ENCODE results near the gene RUSF1. TPM values are rescaled to one million over a fixed set of nuclear protein-coding genes. Genes with fewer than 3 reads are reported as not detected.

Gene RUSF1
- total and polyA plus RNA-seq, 9 of the 15 experiments (the other 6 are each of a cell fraction or from before 2014, with no cell fraction given): 0.80 to 52.8 (median 27.6) TPM

- BruUV-seq (replicated peaks): no TSS peak
- no peak overlapping the region for H3K4me2 ChIP-seq (ENCODE audit: insufficient read depth, low read length)
- ATAC-seq (no peak), FAIRE-seq (no peak), DNase-seq (ENCODE audit: extremely low read depth in 1 of 4, low spot score in 3 of 4) (no peak)
- CTCF ChIA-PET (ENCODE audit: low intra/inter-chr PET ratio): no interaction called here
- peaks cover 10 to 22% of the 10 kb centered on the region in 2 experiments; a peak in 4 of 5 replicates for H3K4me1 ChIP-seq (replicated peaks in 1 of 2; ENCODE audit: control insufficient read depth in 2 of 2, insufficient read depth in 2 of 2, low read length in 2 of 2)
- intact Hi-C loops (cut with micrococcal nuclease): loop anchor here (5.0 kb wide), 1 partner anchor 48 kb away; the partner anchor contains the start of gene ARMC5
- 90% methylated on average over 4 of the region's 4 CpGs for WGBS (ENCODE audit: insufficient coverage, low coverage, missing lambda C conversion rate)
- TF ChIP-seq ZNF239 (CRISPR knock-in tag; IDR thresholded peaks at IDR 0.05): no peak
- H3K9me1 ChIP-seq (ENCODE audit: control insufficient read depth, insufficient read depth, low read length): no peaks in the 10 kb centered on the region
- no peak overlapping the region for H3K9ac ChIP-seq (ENCODE audit: insufficient read depth in 1 of 2, low read depth in 2 of 2, low read length in 2 of 2)
- H2AFZ ChIP-seq (ENCODE audit: low read depth, low read length): no peak overlapping the region
- in situ Hi-C loops (cut with MboI): no loop called here
- H3K9me3 ChIP-seq (replicated peaks; ENCODE audit: control insufficient read depth, insufficient read depth, low read depth, low read length): no peaks in the 10 kb centered on the region
- H3K4me3 ChIP-seq: no peak overlapping the region
- no peak overlapping the region for H3K27ac ChIP-seq (ENCODE audit: extremely low read depth, low read depth, low read length)
- no peaks in the 10 kb centered on the region for H4K20me1 ChIP-seq (replicated peaks; ENCODE audit: control insufficient read depth, insufficient read depth, low read length)
- no peaks in the 10 kb centered on the region for H3K27me3 ChIP-seq (ENCODE audit: control insufficient read depth in 2 of 2, insufficient read depth in 2 of 2, low read length in 2 of 2)
- POLR2A ChIA-PET: interaction anchor here (3.9 kb wide), 1 partner anchor 10 kb away, joined by 29 read pairs; no protein-coding TSS in a partner anchor
- peaks cover 32% of the 10 kb centered on the region for H3K36me3 ChIP-seq (ENCODE audit: control insufficient read depth, insufficient read depth, low read length)
- peaks cover 34% of the 10 kb centered on the region for H3K79me2 ChIP-seq (ENCODE audit: control insufficient read depth, insufficient read depth, low read length)
These were observed 2.7 kb downstream of the RUSF1 start for GRCh38 chr16:31505483-31505882.

GRCh38 chr16:31504159-31504558 is 4.0 kb downstream of the RUSF1 start:
- ATAC-seq (no peak), DNase-seq (ENCODE audit: extremely low read depth in 1 of 4, low spot score in 3 of 4) (no peak), FAIRE-seq (no peak)
- no TSS peak for BruUV-seq (replicated peaks)
- WGBS (ENCODE audit: insufficient coverage, low coverage, missing lambda C conversion rate): 87% methylated on average over 8 of the region's 8 CpGs
- in situ Hi-C loops (cut with MboI): no loop called here
- H3K9me3 ChIP-seq (replicated peaks; ENCODE audit: control insufficient read depth, insufficient read depth, low read depth, low read length): no peaks in the 10 kb centered on the region
- intact Hi-C loops (cut with micrococcal nuclease): no loop called here
- H2AFZ ChIP-seq (ENCODE audit: low read depth, low read length): no peak overlapping the region
- H3K4me3 ChIP-seq: no peak overlapping the region
- no peak overlapping the region for H3K9ac ChIP-seq (ENCODE audit: insufficient read depth in 1 of 2, low read depth in 2 of 2, low read length in 2 of 2)
- peaks cover 3 to 16% of the 10 kb centered on the region in 2 experiments; a peak in 2 of 5 replicates for H3K4me1 ChIP-seq (replicated peaks in 1 of 2; ENCODE audit: control insufficient read depth in 2 of 2, insufficient read depth in 2 of 2, low read length in 2 of 2)
- no peak overlapping the region for H3K4me2 ChIP-seq (ENCODE audit: insufficient read depth, low read length)
- peaks cover 26% of the 10 kb centered on the region for H3K79me2 ChIP-seq (ENCODE audit: control insufficient read depth, insufficient read depth, low read length)
- no peaks in the 10 kb centered on the region for H3K27me3 ChIP-seq (ENCODE audit: control insufficient read depth in 2 of 2, insufficient read depth in 2 of 2, low read length in 2 of 2)
- H3K27ac ChIP-seq (ENCODE audit: extremely low read depth, low read depth, low read length): no peak overlapping the region
- POLR2A ChIA-PET: interaction anchor here (0.6 to 1.9 kb wide), 3 partner anchors 16 to 209 kb away, joined by 3 to 7 read pairs (median 4); a partner anchor contains a TSS
- TF ChIP-seq ZNF212 (CRISPR knock-in tag; IDR thresholded peaks at IDR 0.05): no peak
- no peak for TF ChIP-seq KAT8 (IDR thresholded peaks at IDR 0.05; ENCODE audit: low read depth)
- no peak for TF ChIP-seq SMAD4 (CRISPR knock-in tag; conservative IDR thresholded peaks at IDR 0.05)
- TF ChIP-seq RCOR1 (IDR thresholded peaks at IDR 0.05; ENCODE audit: borderline replicate concordance in 1 of 2, low read depth in 2 of 2, low read length in 2 of 2): no peak
- TF ChIP-seq U2AF1 (optimal IDR thresholded peaks at IDR 0.05; ENCODE audit: low read depth, low read length): no peak
- TF ChIP-seq, protein P1, sequence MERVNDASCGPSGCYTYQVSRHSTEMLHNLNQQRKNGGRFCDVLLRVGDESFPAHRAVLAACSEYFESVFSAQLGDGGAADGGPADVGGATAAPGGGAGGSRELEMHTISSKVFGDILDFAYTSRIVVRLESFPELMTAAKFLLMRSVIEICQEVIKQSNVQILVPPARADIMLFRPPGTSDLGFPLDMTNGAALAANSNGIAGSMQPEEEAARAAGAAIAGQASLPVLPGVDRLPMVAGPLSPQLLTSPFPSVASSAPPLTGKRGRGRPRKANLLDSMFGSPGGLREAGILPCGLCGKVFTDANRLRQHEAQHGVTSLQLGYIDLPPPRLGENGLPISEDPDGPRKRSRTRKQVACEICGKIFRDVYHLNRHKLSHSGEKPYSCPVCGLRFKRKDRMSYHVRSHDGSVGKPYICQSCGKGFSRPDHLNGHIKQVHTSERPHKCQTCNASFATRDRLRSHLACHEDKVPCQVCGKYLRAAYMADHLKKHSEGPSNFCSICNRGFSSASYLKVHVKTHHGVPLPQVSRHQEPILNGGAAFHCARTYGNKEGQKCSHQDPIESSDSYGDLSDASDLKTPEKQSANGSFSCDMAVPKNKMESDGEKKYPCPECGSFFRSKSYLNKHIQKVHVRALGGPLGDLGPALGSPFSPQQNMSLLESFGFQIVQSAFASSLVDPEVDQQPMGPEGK (CRISPR knock-in tag; IDR thresholded peaks at IDR 0.05; ENCODE audit: borderline replicate concordance): no peak
- TF ChIP-seq, protein P2, sequence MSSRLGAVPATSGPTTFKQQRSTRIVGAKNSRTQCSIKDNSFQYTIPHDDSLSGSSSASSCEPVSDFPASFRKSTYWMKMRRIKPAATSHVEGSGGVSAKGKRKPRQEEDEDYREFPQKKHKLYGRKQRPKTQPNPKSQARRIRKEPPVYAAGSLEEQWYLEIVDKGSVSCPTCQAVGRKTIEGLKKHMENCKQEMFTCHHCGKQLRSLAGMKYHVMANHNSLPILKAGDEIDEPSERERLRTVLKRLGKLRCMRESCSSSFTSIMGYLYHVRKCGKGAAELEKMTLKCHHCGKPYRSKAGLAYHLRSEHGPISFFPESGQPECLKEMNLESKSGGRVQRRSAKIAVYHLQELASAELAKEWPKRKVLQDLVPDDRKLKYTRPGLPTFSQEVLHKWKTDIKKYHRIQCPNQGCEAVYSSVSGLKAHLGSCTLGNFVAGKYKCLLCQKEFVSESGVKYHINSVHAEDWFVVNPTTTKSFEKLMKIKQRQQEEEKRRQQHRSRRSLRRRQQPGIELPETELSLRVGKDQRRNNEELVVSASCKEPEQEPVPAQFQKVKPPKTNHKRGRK (tag; IDR thresholded peaks at IDR 0.05): no peak
- no peak for TF ChIP-seq E2F4 (CRISPR knock-in tag; IDR thresholded peaks at IDR 0.05; ENCODE audit: low read depth)
- TF ChIP-seq USF1 (CRISPR knock-in tag; IDR thresholded peaks at IDR 0.05): no peak
- CTCF ChIA-PET (ENCODE audit: low intra/inter-chr PET ratio): no interaction called here
- H3K9me1 ChIP-seq (ENCODE audit: control insufficient read depth, insufficient read depth, low read length): no peaks in the 10 kb centered on the region
- peaks cover 42% of the 10 kb centered on the region for H3K36me3 ChIP-seq (ENCODE audit: control insufficient read depth, insufficient read depth, low read length)
- no peaks in the 10 kb centered on the region for H4K20me1 ChIP-seq (replicated peaks; ENCODE audit: control insufficient read depth, insufficient read depth, low read length)

All from K562 (cell line).